Measurements from ENCODE around the gene BAZ2B.

DNA sequence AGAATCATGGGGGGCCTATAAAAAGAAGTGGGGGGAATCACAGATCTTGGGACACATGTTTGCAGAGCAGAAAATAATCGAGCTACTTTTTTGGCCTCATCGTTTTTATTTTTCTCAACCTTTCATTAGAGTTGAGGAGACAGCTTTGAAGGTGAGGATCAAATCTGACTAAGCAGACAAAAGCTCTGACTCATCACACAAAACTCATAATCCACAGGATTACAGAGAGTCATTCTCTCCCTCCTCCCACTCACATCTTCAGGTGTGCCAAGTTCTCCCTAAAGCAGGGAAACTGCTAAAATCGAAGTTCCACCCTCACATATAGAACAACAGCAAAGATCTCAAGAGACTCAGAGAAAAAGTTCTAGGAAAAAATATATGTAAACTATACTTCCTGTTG lies 15.6 kb downstream of the BAZ2B start:
- TF ChIP-seq, protein P1, sequence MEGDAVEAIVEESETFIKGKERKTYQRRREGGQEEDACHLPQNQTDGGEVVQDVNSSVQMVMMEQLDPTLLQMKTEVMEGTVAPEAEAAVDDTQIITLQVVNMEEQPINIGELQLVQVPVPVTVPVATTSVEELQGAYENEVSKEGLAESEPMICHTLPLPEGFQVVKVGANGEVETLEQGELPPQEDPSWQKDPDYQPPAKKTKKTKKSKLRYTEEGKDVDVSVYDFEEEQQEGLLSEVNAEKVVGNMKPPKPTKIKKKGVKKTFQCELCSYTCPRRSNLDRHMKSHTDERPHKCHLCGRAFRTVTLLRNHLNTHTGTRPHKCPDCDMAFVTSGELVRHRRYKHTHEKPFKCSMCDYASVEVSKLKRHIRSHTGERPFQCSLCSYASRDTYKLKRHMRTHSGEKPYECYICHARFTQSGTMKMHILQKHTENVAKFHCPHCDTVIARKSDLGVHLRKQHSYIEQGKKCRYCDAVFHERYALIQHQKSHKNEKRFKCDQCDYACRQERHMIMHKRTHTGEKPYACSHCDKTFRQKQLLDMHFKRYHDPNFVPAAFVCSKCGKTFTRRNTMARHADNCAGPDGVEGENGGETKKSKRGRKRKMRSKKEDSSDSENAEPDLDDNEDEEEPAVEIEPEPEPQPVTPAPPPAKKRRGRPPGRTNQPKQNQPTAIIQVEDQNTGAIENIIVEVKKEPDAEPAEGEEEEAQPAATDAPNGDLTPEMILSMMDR (IDR thresholded peaks at IDR 0.05), result no peak
- TF ChIP-seq POLR2AphosphoS5 (IDR thresholded peaks at IDR 0.05) (no peak), EP300 (IDR thresholded peaks at IDR 0.05) (no peak), POLR2A (IDR thresholded peaks at IDR 0.05) (no peak)

Measured in sigmoid colon (tissue), 4 donors.